Measurements from ENCODE around the gene VAV3. TPM values are rescaled to one million over a fixed set of nuclear protein-coding genes. Genes with fewer than 3 reads are reported as not detected.

VAV3 gene
- total RNA-seq, 4 donors from 2014 or later: 0.33 to 12.1 (median 0.47) TPM

- intact Hi-C loops (cut with DNase I; ENCODE audit: low total_unique reads) (no loop called here), in situ Hi-C loops (cut with MboI; ENCODE audit: low sequenced_read_pairs in 4 of 4) (no loop called here)
- H3K27ac ChIP-seq: no peak overlapping the region
- no peak overlapping the region for H3K4me3 ChIP-seq
- no peaks in the 10 kb centered on the region for H3K4me1 ChIP-seq
- H3K27me3 ChIP-seq: peaks cover 0 to 4% (median 0%) of the 10 kb centered on the region in 3 donors
- TF ChIP-seq, protein P1, sequence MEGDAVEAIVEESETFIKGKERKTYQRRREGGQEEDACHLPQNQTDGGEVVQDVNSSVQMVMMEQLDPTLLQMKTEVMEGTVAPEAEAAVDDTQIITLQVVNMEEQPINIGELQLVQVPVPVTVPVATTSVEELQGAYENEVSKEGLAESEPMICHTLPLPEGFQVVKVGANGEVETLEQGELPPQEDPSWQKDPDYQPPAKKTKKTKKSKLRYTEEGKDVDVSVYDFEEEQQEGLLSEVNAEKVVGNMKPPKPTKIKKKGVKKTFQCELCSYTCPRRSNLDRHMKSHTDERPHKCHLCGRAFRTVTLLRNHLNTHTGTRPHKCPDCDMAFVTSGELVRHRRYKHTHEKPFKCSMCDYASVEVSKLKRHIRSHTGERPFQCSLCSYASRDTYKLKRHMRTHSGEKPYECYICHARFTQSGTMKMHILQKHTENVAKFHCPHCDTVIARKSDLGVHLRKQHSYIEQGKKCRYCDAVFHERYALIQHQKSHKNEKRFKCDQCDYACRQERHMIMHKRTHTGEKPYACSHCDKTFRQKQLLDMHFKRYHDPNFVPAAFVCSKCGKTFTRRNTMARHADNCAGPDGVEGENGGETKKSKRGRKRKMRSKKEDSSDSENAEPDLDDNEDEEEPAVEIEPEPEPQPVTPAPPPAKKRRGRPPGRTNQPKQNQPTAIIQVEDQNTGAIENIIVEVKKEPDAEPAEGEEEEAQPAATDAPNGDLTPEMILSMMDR (IDR thresholded peaks at IDR 0.05 in 4 of 5, conservative IDR thresholded peaks at IDR 0.05 in 1 of 5): no peak
- TF ChIP-seq POLR2A (IDR thresholded peaks at IDR 0.05): no peak
- no peaks in the 10 kb centered on the region for H3K9me3 ChIP-seq
- ATAC-seq (no peak), DNase-seq (no peak)
- H3K36me3 ChIP-seq: no peaks in the 10 kb centered on the region
Observed at GRCh38 chr1:107972391-107973180, 7.6 kb upstream of the VAV3 start.

DNA sequence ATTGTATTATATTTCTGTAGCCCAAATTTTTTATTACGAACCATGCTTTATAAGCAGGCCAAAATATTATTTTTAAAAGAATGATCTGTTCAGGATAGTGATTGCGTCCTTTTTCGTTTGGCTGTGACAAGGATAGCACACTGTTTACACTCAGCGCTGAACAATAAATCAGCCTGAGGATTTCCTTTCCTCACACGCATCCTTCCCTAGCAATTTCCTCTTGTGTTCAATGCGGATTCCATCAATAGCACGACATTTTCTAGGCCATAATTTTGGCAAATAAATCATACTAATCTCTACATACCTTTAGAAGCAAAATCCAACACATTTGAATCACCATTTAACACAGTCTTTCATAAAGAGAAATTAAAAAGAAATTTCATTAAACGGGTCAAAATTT lies 1.6 kb upstream of the VAV3 start:
- H3K27me3 ChIP-seq: peaks cover 14 to 22% (median 16%) of the 10 kb centered on the region in 3 donors
- DNase-seq (no peak), ATAC-seq (no peak)
- TF ChIP-seq, protein P1 (IDR thresholded peaks at IDR 0.05 in 4 of 5, conservative IDR thresholded peaks at IDR 0.05 in 1 of 5): no peak
- no peak for TF ChIP-seq POLR2A (IDR thresholded peaks at IDR 0.05)
- intact Hi-C loops (cut with DNase I; ENCODE audit: low total_unique reads): loop anchor here (10.0 kb wide), 1 partner anchor 158 kb away; no protein-coding TSS in a partner anchor
- peaks cover 0 to 10% of the 10 kb centered on the region in 2 donors for H3K4me1 ChIP-seq
- H3K9me3 ChIP-seq: no peaks in the 10 kb centered on the region
- no peak overlapping the region for H3K27ac ChIP-seq
- in situ Hi-C loops (cut with MboI; ENCODE audit: low sequenced_read_pairs in 4 of 4): no loop called here
- H3K36me3 ChIP-seq: no peaks in the 10 kb centered on the region
- no peak overlapping the region for H3K4me3 ChIP-seq

GRCh38 chr1:107964336-107965109 lies 457 bp downstream of the VAV3 start:
- DNase-seq (no peak), ATAC-seq (peak in 1 of 2 donors; percentile 16)
- TF ChIP-seq POLR2A (IDR thresholded peaks at IDR 0.05): no peak
- TF ChIP-seq, protein P1 (IDR thresholded peaks at IDR 0.05 in 4 of 5, conservative IDR thresholded peaks at IDR 0.05 in 1 of 5): no peak
- peak overlapping the region in 3 of 4 donors; percentile 16 to 46 (median 32) for H3K27ac ChIP-seq
- H3K4me3 ChIP-seq: peak overlapping the region; percentile 51 to 54 (median 52)
- H3K4me1 ChIP-seq: peaks cover 0 to 10% of the 10 kb centered on the region in 2 donors
- in situ Hi-C loops (cut with MboI; ENCODE audit: low sequenced_read_pairs in 4 of 4): no loop called here
- H3K27me3 ChIP-seq: peaks cover 14 to 22% (median 14%) of the 10 kb centered on the region in 3 donors
- H3K9me3 ChIP-seq: no peaks in the 10 kb centered on the region
- H3K36me3 ChIP-seq: no peaks in the 10 kb centered on the region
- intact Hi-C loops (cut with DNase I; ENCODE audit: low total_unique reads): loop anchor here (10.0 kb wide), 1 partner anchor 160 kb away; no protein-coding TSS in a partner anchor

DNA sequence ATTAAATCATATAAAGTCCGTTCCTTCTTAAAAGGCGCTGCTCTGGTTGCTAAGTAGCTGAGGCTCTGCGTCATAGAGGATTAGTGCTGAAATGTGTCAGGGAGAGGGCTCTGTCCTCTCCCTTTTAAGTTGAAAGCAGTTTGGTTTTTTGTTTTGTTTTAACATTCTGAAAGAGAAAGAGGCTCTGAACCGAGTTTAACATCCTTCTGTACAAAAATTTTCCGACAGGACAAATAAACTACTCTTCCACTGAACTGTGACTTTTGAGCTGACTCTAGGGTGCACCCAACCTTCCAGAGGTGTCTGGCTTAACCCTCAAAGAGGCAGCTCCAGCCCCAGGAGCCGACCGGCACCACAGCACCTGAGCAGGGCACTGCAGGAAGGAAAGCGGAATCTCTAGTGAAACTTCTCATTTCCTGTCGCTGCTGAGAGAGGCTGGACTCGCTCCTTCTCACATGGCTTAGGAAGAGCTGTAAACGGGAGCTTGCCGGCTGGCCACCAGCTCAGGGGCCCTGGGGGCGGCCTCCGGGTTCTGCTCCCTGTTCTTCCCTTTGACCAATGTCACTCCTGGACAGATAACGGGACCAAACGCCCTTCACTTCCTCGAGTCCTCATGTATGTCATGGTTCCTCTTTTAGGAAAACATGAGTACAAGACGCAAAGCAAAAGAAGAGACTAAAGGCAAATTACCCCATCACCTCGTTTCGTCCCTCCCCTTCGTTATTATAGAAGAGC lies 1.2 kb downstream of the VAV3 start:
- no peak for TF ChIP-seq POLR2A (IDR thresholded peaks at IDR 0.05)
- TF ChIP-seq, protein P1 (IDR thresholded peaks at IDR 0.05 in 4 of 5, conservative IDR thresholded peaks at IDR 0.05 in 1 of 5): no peak
- ATAC-seq (peak in 1 of 2 donors; percentile 17), DNase-seq (no peak)
- Histone ChIP-seq H3K9me3 (no peaks in the 10 kb centered on the region), H3K27ac (peak overlapping the region in 3 of 4 donors; percentile 16 to 46 (median 32)), H3K27me3 (peaks cover 14 to 22% (median 14%) of the 10 kb centered on the region in 3 donors), H3K36me3 (no peaks in the 10 kb centered on the region), H3K4me3 (peak overlapping the region; percentile 51 to 54 (median 52)), H3K4me1 (peaks cover 0 to 10% of the 10 kb centered on the region in 2 donors)
- in situ Hi-C loops (cut with MboI; ENCODE audit: low sequenced_read_pairs in 4 of 4): no loop called here
- intact Hi-C loops (cut with DNase I; ENCODE audit: low total_unique reads): loop anchor here (10.0 kb wide), 1 partner anchor 161 kb away; no protein-coding TSS in a partner anchor

Data from gastrocnemius medialis (tissue), 4 donors.